ENCODE data around the gene FXYD4. TPM values are rescaled to one million over a fixed set of nuclear protein-coding genes. Genes with fewer than 3 reads are reported as not detected.

FXYD4 gene
- total and polyA plus RNA-seq, 2 of the 8 experiments (the other 6 are each of a cell fraction or from before 2014, with no cell fraction given), result not detected

- no peak for TF ChIP-seq SIRT6 (IDR thresholded peaks at IDR 0.05; ENCODE audit: low read length)
Measured at GRCh38 chr10:43420369-43421200, 49.1 kb downstream of the FXYD4 start (continued).

Data from H1 (cell line).